Neutrophil (primary cell): ENCODE results near the gene LRMDA.

Source experiments
- H3K27ac ChIP-seq: fragments of 200-600 bp; sonication (generic); 2 replicates; pipeline ENCODE4 v1.5.1; 2016; ENCODE audit warnings: mild to moderate bottlenecking, moderate library complexity
- H3K27me3 ChIP-seq: fragments of 200-600 bp; sonication (generic); 2 replicates; pipeline ENCODE4 v1.6.0; 2016; ENCODE audit warnings: mild to moderate bottlenecking
- H3K36me3 ChIP-seq: fragments of 200-600 bp; sonication (generic); 2 replicates; pipeline ENCODE4 v1.5.1; 2017
- H3K4me1 ChIP-seq, 2 experiments: fragments of 200-600 bp in 1 of 2; sonication (generic) in 1 of 2; 1 replicate in 1 of 2; 2 replicates in 1 of 2; pipeline versions ENCODE4 v1.5.1 to v1.6.1; 2013 to 2016; ENCODE audit warnings: low read depth in 1 of 2, low read length in 1 of 2, mild to moderate bottlenecking in 1 of 2, moderate library complexity in 1 of 2; ENCODE audit not compliant: control insufficient read depth in 1 of 2, insufficient read depth in 1 of 2
- H3K4me3 ChIP-seq, 2 experiments: fragments of 200-600 bp in 1 of 2; sonication (generic) in 1 of 2; 1 replicate in 1 of 2; 2 replicates in 1 of 2; pipeline ENCODE4 v1.5.1; 2013 to 2016; ENCODE audit warnings: low read depth in 1 of 2, low read length in 1 of 2, mild to moderate bottlenecking in 1 of 2, moderate library complexity in 1 of 2
- H3K9me3 ChIP-seq: fragments of 200-600 bp; sonication (generic); 2 replicates; pipeline ENCODE4 v1.5.1; 2016
- CTCF ChIP-seq: fragments of 200-600 bp; sonication (generic); IDR thresholded peaks from 2 replicates; pipeline ENCODE4 v1.5.1; 2016; ENCODE audit warnings: antibody characterized with exemption

The LRMDA gene

GRCh38 chr10:76066457-76066856 is 635.0 kb downstream of the LRMDA start:
- TF ChIP-seq CTCF: no peak

GRCh38 chr10:76067447-76067846 is 636.0 kb downstream of the LRMDA start:
- no peaks in the 10 kb centered on the region for H3K4me1 ChIP-seq
- no peak overlapping the region for H3K27ac ChIP-seq
- H3K4me3 ChIP-seq: no peak overlapping the region
- H3K36me3 ChIP-seq: no peaks in the 10 kb centered on the region
- no peaks in the 10 kb centered on the region for H3K9me3 ChIP-seq
- no peaks in the 10 kb centered on the region for H3K27me3 ChIP-seq
- TF ChIP-seq CTCF: no peak

More at GRCh38 chr10:76066457-76066856, 635.0 kb downstream of the LRMDA start:
- Histone ChIP-seq H3K4me1 (no peaks in the 10 kb centered on the region), H3K27me3 (no peaks in the 10 kb centered on the region), H3K9me3 (no peaks in the 10 kb centered on the region), H3K36me3 (no peaks in the 10 kb centered on the region), H3K27ac (no peak overlapping the region), H3K4me3 (no peak overlapping the region)

DNA sequence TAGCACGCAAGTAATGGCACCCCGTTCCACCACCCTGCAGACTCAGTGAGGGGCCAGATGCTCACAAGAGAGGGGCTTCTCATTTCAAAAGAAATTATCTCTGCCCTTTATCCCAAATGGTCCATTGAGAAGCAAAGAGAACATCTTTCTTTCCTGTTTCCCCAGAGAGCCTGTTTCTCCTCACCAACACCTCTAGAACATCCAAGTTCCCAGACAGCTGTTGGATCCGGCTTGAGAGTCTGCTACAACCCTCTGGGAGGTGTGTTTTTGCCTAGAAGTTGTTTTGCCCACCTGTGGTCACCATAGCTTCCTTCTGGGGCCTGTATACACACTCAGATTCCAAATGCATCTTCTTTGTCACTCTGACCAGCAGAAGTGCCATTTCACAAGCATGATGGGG is 637.4 kb downstream of the LRMDA start:
- Histone ChIP-seq H3K9me3 (no peaks in the 10 kb centered on the region), H3K27ac (no peak overlapping the region), H3K27me3 (no peaks in the 10 kb centered on the region), H3K36me3 (no peaks in the 10 kb centered on the region), H3K4me3 (no peak overlapping the region), H3K4me1 (no peaks in the 10 kb centered on the region)
- no peak for TF ChIP-seq CTCF

- no peaks in the 10 kb centered on the region for H3K9me3 ChIP-seq
- H3K36me3 ChIP-seq: no peaks in the 10 kb centered on the region
- H3K4me1 ChIP-seq: no peaks in the 10 kb centered on the region
- no peaks in the 10 kb centered on the region for H3K27me3 ChIP-seq
- TF ChIP-seq CTCF: no peak
- no peak overlapping the region for H3K4me3 ChIP-seq
- H3K27ac ChIP-seq: no peak overlapping the region
Measured at GRCh38 chr10:76070916-76071315, 639.5 kb downstream of the LRMDA start.

GRCh38 chr10:76071653-76072365 is 640.4 kb downstream of the LRMDA start:
- no peaks in the 10 kb centered on the region for H3K36me3 ChIP-seq
- H3K4me3 ChIP-seq: no peak overlapping the region
- no peaks in the 10 kb centered on the region for H3K27me3 ChIP-seq
- H3K4me1 ChIP-seq: no peaks in the 10 kb centered on the region
- H3K9me3 ChIP-seq: no peaks in the 10 kb centered on the region
- TF ChIP-seq CTCF: no peak
- no peak overlapping the region for H3K27ac ChIP-seq
